Measurements from ENCODE around the gene NGLY1.

Gene NGLY1

GRCh38 chr3:25707268-25707926 lies 75.8 kb downstream of the NGLY1 start:
- DNase-seq (ENCODE audit: low read depth), result no peak

DNA sequence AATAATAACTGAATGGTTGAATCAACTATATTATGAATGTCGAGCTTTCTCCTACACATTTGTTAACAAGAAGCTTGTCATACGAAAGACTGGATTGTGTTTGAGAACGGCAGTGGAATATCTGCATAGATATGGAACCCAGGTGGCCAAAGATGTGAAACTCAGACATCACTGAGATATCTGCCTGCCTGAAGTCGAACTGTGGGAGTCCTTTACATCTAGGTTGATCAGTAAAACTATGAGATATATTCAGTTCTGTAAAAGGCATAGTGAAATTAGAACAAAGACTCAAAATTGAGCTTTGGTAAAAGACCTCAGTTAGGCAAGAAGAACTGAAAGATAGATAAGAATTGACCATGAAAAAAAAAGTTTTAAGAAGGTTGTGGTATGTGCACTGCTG lies 77.0 kb downstream of the NGLY1 start:
- no peak for DNase-seq (ENCODE audit: low read depth)

DNA sequence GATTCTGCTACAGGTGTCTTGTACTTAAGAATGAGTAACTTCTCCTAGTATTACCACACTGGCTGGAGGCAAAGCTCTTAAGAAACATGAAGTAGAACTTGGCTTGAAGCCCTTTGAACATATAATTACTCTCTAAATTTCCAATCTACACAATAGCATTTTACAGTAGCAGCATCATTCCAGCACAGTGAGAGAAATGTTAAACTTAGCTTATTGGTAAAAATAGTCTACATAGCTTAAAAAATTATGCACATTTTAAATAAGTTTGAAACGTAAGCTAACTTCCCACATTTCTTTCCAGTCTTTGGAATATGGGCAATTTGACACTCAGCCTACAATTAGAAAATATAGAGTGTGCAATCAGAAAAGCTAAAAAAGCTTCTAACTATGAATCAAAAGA lies 85.7 kb downstream of the NGLY1 start:
- DNase-seq (ENCODE audit: low read depth), result no peak

DNA sequence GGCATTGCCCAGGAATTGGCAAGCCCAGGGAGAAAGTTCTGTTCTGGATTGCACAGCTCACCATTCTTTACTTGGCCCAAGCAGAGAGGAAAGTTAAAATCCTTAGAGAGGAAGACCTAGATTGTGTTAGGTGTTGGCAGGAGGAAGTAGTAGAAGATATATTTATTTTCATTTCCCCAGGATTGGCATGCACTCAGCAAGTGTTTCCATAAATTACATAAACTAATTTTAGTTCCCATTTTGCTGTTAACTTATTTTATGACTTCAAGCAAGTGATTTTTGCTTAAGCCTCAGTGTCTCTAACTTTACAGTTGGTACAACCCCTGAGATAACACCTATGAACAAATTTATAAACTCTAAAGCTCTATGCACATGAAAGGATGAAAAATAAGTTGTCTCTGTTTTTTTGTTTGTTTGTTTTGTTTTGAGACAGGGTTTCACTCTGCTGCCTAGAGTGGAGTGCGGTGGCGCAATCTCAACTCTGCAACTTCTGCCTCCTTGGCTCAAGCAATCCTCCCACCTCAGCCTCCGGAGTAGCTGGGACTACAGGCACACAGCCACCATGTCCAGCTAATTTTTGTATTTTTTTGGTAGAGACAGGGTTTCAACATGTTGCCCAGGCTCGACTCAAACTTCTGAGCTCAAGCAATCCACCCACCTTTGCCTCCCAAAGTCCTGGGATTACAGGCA lies 87.4 kb downstream of the NGLY1 start:
- no peak for DNase-seq (ENCODE audit: low read depth)

- DNase-seq (ENCODE audit: low read depth), result no peak
These were observed 90.0 kb downstream of the NGLY1 start for GRCh38 chr3:25693238-25693637.

DNA sequence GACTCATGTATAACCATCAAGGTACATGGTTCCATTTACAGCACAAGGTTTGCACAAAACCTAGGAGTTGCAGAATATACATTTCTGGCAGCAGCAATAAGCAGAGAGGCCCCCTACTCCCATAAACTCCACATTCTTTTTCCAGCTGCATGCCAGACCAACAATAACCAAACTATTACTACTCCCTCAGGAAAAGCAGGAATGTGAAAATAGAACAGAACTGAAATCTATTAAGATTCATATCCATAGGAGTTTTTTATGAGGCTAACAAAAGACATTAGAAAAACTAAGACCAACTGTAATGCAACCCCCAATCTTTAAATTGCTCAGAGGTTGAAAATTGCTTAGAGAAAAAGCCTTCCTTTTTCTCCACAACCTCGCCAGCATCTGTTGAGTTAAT lies 90.9 kb downstream of the NGLY1 start:
- no peak for DNase-seq (ENCODE audit: low read depth)

DNA sequence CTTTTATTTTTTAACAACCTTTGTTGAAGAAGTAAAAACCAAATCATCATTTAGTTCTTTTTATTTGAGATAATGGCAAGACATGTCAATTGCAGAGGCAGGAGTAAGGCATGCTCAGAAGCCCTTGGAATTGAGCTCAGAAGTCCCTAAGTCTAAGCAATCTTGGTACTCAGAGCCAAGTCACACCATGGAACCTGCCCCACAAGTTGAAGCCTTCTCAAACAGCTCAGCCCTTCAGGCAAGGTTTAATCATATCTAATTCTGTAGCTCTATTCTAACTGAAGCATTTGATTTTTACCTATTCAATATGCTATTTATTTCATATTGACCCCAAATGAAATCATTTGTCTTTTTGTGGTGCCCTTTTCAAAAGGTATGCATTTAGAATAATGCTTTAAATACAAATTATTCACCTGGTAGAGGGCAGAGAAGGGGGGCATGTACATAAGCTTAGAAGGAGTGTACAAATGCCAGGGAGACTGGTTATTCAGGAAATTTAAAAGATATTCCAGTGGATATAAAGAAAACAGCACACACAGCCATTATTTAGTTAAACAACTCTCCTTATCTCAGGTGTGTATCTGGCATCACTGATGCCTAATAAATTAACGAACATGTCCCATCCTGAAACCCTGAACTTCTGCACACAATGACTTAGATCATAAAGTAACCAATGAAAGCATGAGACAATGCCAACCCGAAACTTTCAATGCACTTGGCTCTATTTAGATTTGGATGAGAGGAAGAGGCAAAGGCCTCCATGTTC lies 92.3 kb downstream of the NGLY1 start:
- DNase-seq (ENCODE audit: low read depth), result no peak

- no peak for DNase-seq (ENCODE audit: low read depth)
These were observed 94.0 kb downstream of the NGLY1 start for GRCh38 chr3:25689226-25689625.

GRCh38 chr3:25687742-25688141 lies 95.5 kb downstream of the NGLY1 start:
- no peak for DNase-seq (ENCODE audit: low read depth)

DNA sequence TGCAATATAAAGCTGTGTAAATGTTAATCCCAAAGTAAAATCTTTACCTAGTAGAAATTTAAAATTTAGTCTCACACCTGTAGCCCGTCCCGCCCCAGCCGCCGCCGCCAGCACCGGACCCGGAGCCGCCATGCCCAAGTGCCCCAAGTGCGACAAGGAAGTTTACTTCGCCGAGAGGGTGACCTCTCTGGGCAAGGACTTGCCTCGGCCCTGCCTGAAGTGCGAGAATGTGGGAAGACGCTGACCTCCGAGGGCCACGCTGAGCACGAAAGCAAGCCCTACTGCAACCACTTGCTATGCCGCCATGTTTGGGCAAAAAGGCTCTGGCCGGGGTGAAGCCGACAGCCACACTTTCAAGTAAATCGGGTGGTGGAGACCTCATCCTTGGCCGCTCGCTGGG lies 96.5 kb downstream of the NGLY1 start:
- DNase-seq (ENCODE audit: low read depth), result no peak

DNA sequence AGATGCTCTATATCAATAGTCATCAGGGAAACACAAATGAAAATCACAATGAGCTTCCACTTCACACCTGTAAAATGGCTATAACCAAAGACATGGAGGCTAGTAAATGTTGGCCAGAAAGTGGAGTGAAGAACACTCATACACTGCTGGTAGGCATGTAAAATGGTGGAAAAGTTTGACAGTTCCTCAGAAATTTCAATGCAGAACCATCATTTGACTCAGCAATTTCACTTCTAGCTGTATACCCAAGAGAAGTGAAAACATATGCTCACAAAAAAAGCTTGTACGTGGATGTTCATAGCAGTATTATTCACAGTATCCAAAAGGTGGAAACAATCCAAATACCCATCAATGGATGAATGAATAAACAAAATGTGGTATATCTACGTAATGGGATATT lies 99.4 kb downstream of the NGLY1 start:
- DNase-seq (ENCODE audit: low read depth), result no peak

GRCh38 chr3:25683410-25683809 lies 99.8 kb downstream of the NGLY1 start:
- no peak for DNase-seq (ENCODE audit: low read depth)

- DNase-seq (ENCODE audit: low read depth), result no peak
These were observed 103.5 kb downstream of the NGLY1 start for GRCh38 chr3:25679642-25680302.

- no peak for DNase-seq (ENCODE audit: low read depth)
These were observed 104.1 kb downstream of the NGLY1 start for GRCh38 chr3:25679166-25679565.

DNA sequence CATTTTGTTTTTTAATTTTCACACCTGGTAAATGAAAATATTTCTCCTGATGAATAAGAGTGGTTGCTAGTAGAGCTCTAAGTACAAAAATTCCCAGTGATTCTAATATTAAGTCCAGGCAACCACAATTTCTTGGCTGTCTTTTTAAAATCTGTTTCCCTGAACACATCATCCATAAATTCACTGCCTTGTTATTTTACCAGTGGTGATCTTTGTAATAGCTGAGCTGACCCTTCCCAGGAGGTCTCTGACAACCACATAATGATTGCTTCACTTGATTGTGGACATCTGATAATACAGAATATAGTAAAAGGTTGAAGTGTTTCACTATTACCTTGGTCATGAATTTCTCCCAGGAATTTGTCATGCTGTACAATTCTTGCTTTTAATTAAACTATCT lies 104.7 kb downstream of the NGLY1 start:
- no peak for DNase-seq (ENCODE audit: low read depth)

DNA sequence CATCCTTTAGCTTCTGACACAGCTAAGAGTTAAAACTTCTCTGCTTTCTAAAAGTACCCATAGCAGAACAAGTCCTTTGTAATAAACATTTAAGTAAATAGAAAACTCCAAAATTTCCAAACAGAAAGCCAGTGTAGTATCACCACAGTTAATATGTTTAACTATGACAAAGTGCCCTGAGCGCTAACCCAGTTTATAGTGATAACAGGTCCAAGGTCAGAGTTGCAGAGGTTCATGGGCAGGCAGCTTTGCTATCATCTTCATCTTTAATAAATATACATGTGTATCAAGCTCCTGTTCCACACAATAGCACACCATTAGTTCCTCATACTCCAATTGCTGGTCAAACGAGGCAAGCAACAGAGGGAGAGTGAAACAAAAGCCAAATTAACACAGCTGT lies 106.1 kb downstream of the NGLY1 start:
- no peak for DNase-seq (ENCODE audit: low read depth)

- no peak for DNase-seq (ENCODE audit: low read depth)
These were observed 108.6 kb downstream of the NGLY1 start for GRCh38 chr3:25674670-25675069.

DNA sequence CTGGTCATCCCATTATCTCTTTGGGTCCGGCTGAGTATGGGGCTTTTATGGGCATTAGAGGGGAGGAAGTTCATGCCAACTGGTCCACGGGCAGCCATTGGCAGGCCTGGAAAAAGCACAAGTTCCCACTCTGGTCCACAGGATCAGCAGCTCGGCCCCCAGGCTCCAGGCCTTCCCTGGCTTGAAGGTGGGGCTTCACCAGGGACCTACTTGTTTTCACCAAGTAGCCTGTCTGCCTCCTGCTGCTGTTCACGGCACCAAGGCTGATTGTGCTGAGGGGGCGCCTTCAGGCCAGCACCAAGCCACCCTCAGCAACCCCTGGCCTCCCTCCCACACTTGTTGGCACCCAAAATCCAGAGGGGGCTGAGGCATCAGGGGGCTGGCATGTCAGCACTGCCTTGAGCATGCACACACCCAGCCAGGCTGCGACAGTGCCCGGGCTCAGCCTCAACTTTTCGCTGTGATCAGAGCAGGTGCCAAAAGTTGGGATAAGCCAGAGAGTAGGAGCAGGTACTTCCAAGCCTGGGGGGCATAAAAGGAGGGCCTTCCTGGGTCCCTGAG lies 109.4 kb downstream of the NGLY1 start:
- no peak for DNase-seq (ENCODE audit: low read depth)

Data from activated gamma-delta T cell treated with anti-CD3 and anti-CD28 coated beads, Interleukin-2, amount 50 U/mL, for 16 hours (primary cell).